GM21423 (cell line): Measurements from ENCODE around the gene PPARG.
"Not testable (repeated sequence)": the region's sequence is repeated elsewhere in the genome, so short reads cannot be mapped to it uniquely, and the experiment has no call there.

Experiments used
- ATAC-seq: cut with Tn5 transposase; IDR thresholded peaks from one replicate; pipeline ENCODE4 v1.9.1; 2021; ENCODE audit warnings: mild to moderate bottlenecking, moderate library complexity; ENCODE audit not compliant: unreplicated experiment

Gene PPARG

GRCh38 chr3:12439161-12439940 is 150.5 kb downstream of the PPARG start:
- ATAC-seq, result no peak

GRCh38 chr3:12440927-12441714 is 152.3 kb downstream of the PPARG start:
- ATAC-seq, result no peak

DNA sequence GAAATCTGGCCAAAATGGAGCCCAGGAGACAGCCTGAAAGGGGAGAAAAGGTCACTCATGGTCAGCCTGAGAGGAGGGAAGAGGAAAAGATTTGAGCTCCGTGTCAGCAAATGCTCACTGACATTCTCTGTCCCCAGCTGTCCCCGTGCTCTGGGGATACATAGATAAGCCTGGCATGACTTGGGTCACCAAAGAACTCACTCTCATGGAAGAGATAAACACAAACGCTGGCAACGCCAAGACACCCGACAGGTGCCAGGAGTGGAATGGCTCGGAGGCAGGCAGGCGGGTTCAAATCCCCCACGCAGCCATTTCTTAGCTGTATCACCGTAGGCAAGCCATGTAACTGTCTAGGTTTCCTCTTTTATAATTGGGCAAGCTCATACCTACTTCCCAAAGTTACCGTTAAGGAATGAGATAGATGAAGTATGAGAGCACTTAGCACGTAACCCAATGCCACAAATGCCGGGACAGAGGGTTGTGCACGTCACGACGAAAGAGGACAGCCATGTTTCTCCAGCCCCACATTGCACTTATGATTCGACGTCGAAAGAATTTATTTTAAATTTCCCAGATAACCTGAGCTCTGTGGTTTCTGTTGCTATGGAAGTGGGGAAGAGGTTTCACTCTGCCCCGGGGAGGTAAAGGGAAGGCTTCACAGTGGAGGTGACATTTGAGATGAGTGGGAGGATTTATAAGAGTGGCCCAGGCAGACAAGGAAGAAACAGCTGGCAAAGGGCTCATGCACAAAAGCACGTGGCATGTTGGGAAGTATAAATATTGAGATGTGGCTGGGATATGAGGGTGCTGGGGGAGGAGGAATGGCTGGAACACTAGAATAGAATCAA is 154.0 kb downstream of the PPARG start:
- ATAC-seq, result no peak

- ATAC-seq, result no peak
These were observed 155.1 kb downstream of the PPARG start for GRCh38 chr3:12443781-12444522.

- ATAC-seq, result no peak
These were observed 156.0 kb downstream of the PPARG start for GRCh38 chr3:12444582-12445471.

DNA sequence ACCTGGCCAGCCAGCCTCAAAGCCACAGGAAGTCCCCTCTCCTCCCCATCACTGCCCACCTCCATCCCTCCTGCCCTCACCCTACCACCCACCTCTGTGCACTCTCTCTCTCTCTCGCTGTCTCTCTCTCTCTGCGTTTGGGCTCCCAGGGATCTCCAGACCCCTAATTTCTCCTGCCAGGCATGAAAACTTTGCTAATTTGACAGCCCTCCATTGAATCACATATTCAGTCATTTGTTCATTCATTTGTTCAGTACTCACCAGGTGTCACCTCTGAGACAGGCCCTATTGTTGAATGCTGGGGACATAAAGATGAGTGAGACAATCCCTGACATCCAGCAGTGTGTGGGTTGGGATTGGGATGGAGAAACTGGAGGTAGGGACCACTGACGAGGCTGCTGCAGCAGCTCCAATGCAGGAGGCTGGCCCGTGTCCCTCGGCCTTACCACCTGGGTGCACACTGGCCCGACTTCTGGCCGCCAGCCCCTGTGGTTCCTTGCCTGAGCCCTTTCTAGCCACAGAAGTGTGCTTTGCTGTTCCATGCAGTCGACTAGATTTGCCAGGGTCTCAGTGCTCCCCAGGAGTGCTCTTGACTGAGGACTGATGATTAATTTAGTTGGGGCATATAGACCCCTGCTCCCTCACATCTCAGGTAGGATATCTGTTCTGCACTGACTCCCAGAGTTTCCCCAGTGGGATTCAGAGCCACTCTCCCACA is 156.8 kb downstream of the PPARG start:
- no peak for ATAC-seq

DNA sequence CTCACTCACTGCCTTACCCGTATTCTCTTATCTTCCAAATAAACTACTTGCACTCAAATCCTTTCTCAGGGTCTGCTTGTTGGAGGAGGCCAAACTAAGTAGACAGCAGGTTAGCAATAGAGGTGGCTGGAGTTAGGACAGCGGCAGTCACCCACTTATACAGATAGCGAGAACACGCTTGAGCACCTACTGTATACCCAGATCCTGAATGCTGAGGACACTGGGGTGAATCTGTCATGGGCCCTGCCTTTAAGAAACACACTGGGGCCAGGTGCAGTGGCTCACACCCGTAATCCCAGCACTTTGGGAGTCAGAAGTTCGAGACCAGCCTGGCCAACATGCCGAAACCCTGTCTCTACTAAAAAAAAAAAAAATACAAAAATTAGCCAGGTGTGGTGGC is 157.4 kb downstream of the PPARG start:
- no peak for ATAC-seq

- ATAC-seq, result no peak
These were observed 158.2 kb downstream of the PPARG start for GRCh38 chr3:12447075-12447474.

DNA sequence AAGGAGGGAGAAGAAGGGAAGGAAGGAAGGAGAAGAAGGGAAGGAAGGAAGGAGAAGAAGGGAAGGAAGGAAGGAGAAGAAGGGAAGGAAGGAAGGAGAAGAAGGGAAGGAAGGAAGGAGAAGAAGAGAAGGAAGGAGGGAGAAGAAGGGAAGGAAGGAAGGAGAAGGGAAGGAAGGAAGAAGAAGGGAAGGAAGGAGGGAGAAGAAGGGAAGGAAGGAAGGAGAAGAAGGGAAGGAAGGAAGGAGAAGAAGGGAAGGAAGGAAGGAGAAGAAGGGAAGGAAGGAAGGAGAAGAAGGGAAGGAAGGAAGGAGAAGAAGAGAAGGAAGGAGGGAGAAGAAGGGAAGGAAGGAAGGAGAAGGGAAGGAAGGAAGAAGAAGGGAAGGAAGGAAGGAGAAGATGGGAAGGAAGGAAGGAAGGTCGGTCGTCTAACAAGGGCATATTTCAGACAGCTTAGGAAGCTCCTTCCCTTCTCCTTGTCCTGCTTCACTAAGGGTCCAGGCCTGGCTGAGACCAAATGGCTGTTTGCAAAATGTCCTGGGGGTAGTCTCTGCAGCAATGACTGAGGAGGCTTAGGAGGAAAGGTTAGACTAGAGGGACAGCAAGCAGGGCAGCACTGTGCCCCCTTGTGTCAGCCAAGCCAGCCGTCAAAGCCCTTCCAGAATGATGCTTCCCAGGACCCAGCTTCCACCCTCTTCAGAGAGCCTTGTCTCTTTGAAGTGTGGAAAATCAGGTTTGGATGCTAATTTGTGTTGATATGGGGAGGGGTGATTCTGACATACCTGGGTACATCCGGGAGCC is 159.7 kb downstream of the PPARG start:
- ATAC-seq, result not testable (repeated sequence)

GRCh38 chr3:12449889-12450682 is 161.2 kb downstream of the PPARG start:
- no peak for ATAC-seq

- ATAC-seq, result no peak
These were observed 162.6 kb downstream of the PPARG start for GRCh38 chr3:12451481-12451880.

DNA sequence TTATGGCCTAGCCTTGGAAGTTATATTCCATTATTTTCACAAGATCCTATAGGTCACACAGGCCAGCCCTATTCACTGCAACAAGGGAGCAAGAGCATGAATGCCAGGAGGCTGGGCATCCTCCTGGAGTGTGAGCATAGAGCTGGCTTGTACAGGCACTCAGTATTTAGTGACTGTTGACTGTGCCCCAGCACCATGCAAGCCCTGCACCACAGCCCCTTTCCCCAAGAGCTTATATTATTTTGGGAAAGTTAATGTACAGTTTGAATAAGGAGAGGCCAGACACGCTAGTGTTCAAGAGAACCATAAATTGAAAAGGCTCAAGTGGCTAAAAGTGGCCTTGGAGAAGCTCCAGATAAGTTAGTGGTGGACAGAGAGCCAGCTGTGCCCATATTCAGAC is 163.1 kb downstream of the PPARG start:
- no peak for ATAC-seq

GRCh38 chr3:12452361-12453330 is 163.8 kb downstream of the PPARG start:
- no peak for ATAC-seq

GRCh38 chr3:12454076-12454815 is 165.4 kb downstream of the PPARG start:
- no peak for ATAC-seq

DNA sequence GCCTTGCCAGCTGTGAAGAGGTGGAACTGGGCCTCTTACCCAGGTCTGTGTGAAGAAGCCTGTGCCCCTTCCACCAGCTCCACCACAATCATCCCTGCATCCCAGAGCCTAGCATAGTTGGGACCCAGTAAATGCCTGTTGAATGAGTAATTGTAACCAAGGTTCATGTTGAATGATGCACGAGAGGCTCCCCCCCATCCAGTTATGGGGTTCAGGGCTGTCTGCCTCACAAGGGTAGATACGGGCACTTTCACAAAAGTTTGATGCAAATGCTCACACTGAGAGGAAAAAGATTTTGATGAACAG is 165.9 kb downstream of the PPARG start:
- no peak for ATAC-seq

- no peak for ATAC-seq
These were observed 166.9 kb downstream of the PPARG start for GRCh38 chr3:12455740-12456139.
